Occipital lobe (tissue), 3 donors: Measurements from ENCODE around the gene FBXO36. TPM values are rescaled to one million over a fixed set of nuclear protein-coding genes. Genes with fewer than 3 reads are reported as not detected.
A peak's percentile ranks its signal among the peaks of the same experiment; 100 is the strongest.

Experiments used
- DNase-seq: peaks from one replicate; lab custom pipeline; 2025; lab: John Stamatoyannopoulos, UW
- small RNA-seq: library from RNA; depleted of rRNA; stranded (forward); fragments of <200 nt; gene quantifications from one replicate; pipeline ENCODE3, GENCODE V24; 2014
- total RNA-seq: library from RNA; depleted of rRNA; stranded (reverse); fragments of >200 nt; gene quantifications from one replicate; pipeline ENCODE4 v1.2.3, GENCODE V29; 2014

Gene FBXO36
- total RNA-seq, 1 donor from 2014 or later, result 6.2 TPM

GRCh38 chr2:230048010-230048671 lies 125.8 kb downstream of the FBXO36 start:
- no peak for DNase-seq

- no peak for DNase-seq
Measured at GRCh38 chr2:230050136-230050535, 127.8 kb downstream of the FBXO36 start.

- no peak for DNase-seq
Measured at GRCh38 chr2:230052299-230052698, 130.0 kb downstream of the FBXO36 start.

GRCh38 chr2:230053753-230054478 lies 131.6 kb downstream of the FBXO36 start:
- DNase-seq, result peak; percentile 16

- no peak for DNase-seq
Measured at GRCh38 chr2:230060672-230061293, 138.5 kb downstream of the FBXO36 start.

Small RNA genes within 50 kb of the gene (small RNA-seq; reads per million reads assigned to genes)
- not detected for gene RNU6-1027P
- gene RNU6-613P, result not detected
- not detected for gene RNU6-964P
- gene RNY4P19, result not detected

Other genes with a start within 250 kb of the FBXO36 start
- gene DNER, start 207.9 kb upstream of the FBXO36 start, total RNA-seq, result 86.7 TPM
- 187 TPM for gene TRIP12, start 494 bp upstream of the FBXO36 start, total RNA-seq
- 66.8 TPM for gene SLC16A14, start 146.4 kb downstream of the FBXO36 start, total RNA-seq